GM18499 (cell line): Measurements from ENCODE around the gene MCM3AP.

Source experiments
- ATAC-seq: cut with Tn5 transposase; IDR thresholded peaks from one replicate; pipeline ENCODE4 v1.9.1; 2021; ENCODE audit warnings: moderate number of reproducible peaks; ENCODE audit not compliant: insufficient read depth, unreplicated experiment

MCM3AP gene

GRCh38 chr21:46189959-46190490 is 95.4 kb downstream of the MCM3AP start:
- no peak for ATAC-seq

DNA sequence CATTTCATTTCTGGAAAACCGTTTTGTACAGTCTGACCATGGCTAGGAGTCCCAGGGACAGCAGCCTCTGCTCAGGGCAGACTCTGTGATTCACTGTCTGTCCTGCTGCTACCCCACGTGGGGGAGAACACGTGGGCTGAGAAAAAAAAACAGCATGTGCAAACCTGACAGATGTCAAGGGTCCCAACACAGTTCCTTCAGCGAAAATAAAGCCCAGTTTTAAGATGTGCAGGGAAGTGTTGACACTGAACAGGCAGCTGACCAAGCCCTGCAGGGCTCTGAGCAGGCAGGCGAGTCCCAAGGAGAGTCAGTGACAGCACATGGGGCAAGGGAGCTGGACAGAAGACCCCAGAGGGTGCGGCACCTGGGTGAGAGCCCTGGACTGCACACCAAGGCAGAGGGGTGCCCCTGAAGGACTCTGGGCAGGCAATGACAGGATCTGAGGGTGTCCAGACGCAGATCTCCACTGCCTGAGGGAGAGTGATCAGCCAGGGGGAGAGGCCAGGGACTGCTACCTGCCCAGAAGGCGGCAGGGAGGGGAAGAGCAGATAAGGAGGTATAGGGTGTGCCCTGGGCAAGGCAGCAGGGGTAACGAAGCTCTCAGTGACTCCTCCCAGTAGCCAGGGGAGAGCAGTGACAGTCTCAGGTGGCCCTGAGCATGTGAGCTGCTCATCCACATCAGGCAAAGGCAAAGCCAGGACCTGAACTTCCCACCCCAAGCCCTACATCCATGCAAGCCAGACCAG is 96.0 kb downstream of the MCM3AP start:
- no peak for ATAC-seq

DNA sequence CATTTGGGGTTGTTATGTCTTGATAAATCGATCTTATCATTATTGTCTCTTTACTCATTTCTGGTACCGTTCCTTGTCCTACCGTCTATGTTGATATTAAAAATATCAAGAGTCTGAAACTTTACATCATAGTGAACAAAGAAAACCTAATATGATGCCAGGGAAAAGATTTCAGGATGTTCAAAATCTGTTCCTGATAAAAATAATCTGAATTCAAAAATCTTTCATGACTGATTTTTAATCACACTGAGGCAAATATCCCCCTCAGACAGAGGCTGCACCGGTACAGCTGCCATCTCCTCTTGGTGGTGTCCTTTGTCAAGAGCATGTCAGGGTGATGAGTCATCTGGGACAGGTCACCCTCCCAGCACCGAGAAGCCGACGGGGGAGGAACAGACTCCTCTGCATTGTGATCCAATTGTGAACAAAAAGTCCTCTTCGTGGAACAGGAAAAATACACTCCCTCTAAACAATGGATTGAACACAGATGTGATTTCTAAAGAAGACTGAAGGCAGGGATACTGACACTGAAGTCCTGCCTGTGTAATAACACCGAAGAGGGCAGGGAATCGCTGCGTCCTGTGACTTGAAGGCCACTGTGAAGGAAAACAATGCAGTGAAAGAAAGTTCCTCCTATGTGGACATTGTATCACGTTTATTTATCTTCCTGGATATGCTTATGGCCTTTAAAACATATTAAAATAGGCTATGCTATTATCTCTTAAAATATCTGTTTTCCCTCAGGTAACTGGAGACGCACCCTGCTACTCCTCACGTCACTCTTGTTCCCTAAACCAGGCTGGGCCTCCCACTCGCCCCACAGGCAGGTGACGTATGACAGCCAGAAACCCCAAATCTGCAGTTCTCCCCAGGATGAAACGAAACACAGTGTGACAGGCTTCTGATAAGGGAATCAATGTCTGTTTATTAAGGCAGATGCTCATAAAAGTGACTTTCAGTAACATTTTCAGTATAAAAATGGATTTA is 96.9 kb downstream of the MCM3AP start:
- no peak for ATAC-seq

- no peak for ATAC-seq
These were observed 97.6 kb downstream of the MCM3AP start for GRCh38 chr21:46187814-46188213.

DNA sequence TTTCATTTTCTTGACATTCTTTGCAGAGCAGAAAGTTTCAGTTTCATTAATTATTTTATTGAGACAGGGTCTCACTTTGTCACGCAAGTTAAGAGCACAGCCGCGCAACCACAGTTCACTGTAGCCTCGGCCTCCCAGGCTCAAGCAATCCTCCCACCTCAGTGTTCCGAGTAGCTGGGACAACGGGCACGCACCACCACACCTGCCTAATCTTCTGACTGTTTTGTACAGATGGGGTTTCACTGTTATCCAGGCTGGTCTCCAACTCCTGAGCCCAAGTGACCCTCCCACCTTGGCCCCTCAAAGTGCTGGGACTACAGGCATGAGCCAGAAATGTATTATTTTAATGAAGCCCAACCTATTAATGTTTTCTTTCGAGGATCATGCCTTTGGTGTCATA is 98.2 kb downstream of the MCM3AP start:
- ATAC-seq = no peak

GRCh38 chr21:46185716-46186115 is 99.7 kb downstream of the MCM3AP start:
- ATAC-seq = no peak
